OCI-LY3 (cell line): ENCODE results near the gene CD247.

Source experiments
- EZH2phosphoT487 ChIP-seq: fragments of 200-600 bp; shearing (Covaris generic); IDR thresholded peaks from 2 replicates; pipeline ENCODE4 v1.6.1; 2018; ENCODE audit warnings: antibody characterized with exemption, mixed run types, low read depth
- TF ChIP-seq, protein P1 (sequence below): fragments of 200-600, 300-600 bp; sonication (generic); IDR thresholded peaks from 2 replicates; pipeline ENCODE4 v1.5.1; 2014; ENCODE audit warnings: antibody characterized with exemption, low read length, low read depth

DNA sequence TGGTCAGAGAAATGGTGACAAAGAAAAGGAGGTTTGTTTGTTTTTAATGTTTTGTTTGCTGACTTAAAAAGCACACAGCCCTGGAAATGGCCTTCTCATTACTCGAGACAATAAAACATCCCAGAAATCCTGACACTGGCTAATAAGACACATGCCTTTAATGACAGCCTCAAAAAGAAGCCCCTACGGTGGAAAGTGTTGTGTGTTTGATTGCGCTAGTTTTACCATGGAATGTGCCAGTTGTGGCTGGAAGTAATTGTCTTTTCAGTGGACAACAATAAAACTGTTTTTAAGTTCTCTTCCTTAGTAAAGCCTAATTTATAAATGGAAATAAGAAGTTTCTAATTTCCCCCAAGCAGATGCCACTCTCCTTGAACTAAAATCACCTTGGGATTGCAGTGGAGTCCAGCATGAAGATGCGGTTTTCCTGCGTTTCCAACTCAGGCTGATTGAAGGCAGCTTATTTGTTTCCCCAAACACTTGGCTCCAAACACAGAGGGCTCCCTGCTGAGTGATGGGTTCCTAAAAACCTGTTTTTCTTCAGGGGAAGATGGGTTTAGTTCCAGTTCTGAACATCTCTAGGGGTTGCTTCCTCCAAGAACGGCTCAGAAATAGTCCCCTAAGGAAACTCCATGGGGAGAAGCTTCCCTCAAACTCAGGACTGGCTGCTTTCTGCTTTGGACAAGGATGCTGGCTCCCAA lies 54.3 kb downstream of the CD247 start:
- TF ChIP-seq, protein P1, sequence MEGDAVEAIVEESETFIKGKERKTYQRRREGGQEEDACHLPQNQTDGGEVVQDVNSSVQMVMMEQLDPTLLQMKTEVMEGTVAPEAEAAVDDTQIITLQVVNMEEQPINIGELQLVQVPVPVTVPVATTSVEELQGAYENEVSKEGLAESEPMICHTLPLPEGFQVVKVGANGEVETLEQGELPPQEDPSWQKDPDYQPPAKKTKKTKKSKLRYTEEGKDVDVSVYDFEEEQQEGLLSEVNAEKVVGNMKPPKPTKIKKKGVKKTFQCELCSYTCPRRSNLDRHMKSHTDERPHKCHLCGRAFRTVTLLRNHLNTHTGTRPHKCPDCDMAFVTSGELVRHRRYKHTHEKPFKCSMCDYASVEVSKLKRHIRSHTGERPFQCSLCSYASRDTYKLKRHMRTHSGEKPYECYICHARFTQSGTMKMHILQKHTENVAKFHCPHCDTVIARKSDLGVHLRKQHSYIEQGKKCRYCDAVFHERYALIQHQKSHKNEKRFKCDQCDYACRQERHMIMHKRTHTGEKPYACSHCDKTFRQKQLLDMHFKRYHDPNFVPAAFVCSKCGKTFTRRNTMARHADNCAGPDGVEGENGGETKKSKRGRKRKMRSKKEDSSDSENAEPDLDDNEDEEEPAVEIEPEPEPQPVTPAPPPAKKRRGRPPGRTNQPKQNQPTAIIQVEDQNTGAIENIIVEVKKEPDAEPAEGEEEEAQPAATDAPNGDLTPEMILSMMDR: no peak
- TF ChIP-seq EZH2phosphoT487: no peak
